ENCODE measurements around the gene ST6GAL2. TPM values are rescaled to one million over a fixed set of nuclear protein-coding genes. Genes with fewer than 3 reads are reported as not detected.

Gene ST6GAL2
- total and polyA plus RNA-seq, 4 donors: 1.0 to 3.6 (median 2.3) TPM

DNA sequence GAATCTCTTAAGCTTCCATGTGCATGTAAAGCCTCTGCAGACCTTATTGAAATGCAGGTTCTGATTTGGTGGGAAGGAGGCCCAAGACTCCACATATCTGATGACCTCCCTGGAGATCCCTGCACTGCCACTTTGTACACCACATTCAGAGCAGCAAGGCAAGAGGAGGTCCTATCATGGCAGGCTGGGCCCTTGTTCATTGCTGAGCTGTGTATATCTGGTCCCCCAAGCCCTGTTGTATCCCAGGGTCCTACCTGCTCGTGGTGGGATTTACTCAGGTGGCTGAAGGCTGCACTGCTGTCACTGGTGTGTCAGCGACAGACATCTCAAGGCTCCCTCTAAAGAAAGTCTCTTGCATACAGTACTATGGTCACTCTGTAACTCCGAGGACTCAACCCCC, 114.2 kb downstream of the ST6GAL2 start:
- WGBS: 63% methylated on average over 3 of the region's 3 CpGs
- Histone ChIP-seq H3K27ac (ENCODE audit: low read depth in 1 of 2, low read length in 2 of 2) (no peak overlapping the region), H3K36me3 (ENCODE audit: control insufficient read depth in 4 of 4, insufficient read depth in 3 of 4, low read depth in 1 of 4, low read length in 3 of 4) (no peaks in the 10 kb centered on the region), H3K9ac (ENCODE audit: low read depth in 1 of 2, low read length in 2 of 2) (no peak overlapping the region), H3K27me3 (ENCODE audit: control insufficient read depth in 4 of 4, insufficient read depth in 4 of 4, low read length in 3 of 4) (no peaks in the 10 kb centered on the region), H3K4me3 (ENCODE audit: low read depth in 1 of 3, low read length in 3 of 3) (no peak overlapping the region), H3K9me3 (ENCODE audit: control insufficient read depth in 4 of 4, low read length in 3 of 4) (no peaks in the 10 kb centered on the region), H3K4me1 (ENCODE audit: control insufficient read depth in 4 of 4, insufficient read depth in 4 of 4, low read length in 3 of 4) (no peaks in the 10 kb centered on the region)
- DNase-seq (ENCODE audit: low spot score): no peak
- no peak for TF ChIP-seq FOXA2 (IDR thresholded peaks at IDR 0.05)
- TF ChIP-seq YY1 (IDR thresholded peaks at IDR 0.05): no peak
- no peak for TF ChIP-seq GABPA (IDR thresholded peaks at IDR 0.05 in 1 of 2, conservative IDR thresholded peaks at IDR 0.05 in 1 of 2)
- no peak for TF ChIP-seq RXRA (IDR thresholded peaks at IDR 0.05)
- TF ChIP-seq SP1 (IDR thresholded peaks at IDR 0.05): no peak
- TF ChIP-seq JUND (IDR thresholded peaks at IDR 0.05): no peak
- TF ChIP-seq HNF4A (conservative IDR thresholded peaks at IDR 0.05): no peak
- no peak for TF ChIP-seq TAF1 (conservative IDR thresholded peaks at IDR 0.05)

DNA sequence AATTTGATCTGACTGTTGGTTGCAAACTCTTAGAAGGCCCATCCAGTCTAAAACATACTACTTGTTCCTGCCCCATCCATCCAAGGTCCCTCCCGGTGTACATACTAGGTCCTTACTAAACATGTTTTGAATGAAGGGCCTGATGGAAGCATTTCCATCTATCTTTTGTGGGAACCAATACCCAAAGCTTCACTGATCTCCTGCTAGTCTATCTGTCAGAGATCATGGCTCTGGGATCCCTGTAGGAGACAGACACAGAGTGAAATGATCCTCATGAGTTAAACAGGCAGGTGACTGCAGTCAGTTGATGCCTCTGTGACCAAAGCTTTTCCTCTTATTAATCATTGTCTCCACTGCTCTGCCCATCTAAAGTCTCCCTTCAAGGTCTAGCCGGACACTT, 115.0 kb downstream of the ST6GAL2 start:
- 78% methylated on average over 2 of the region's 2 CpGs for WGBS
- H3K4me3 ChIP-seq (ENCODE audit: low read depth in 1 of 3, low read length in 3 of 3): no peak overlapping the region
- no peak for TF ChIP-seq RXRA (IDR thresholded peaks at IDR 0.05)
- TF ChIP-seq FOXA1 (IDR thresholded peaks at IDR 0.05): no peak
- no peak for TF ChIP-seq RAD21 (IDR thresholded peaks at IDR 0.05)
- no peak for TF ChIP-seq FOXA2 (IDR thresholded peaks at IDR 0.05)
- no peak for TF ChIP-seq ATF3 (IDR thresholded peaks at IDR 0.05)
- no peak for TF ChIP-seq YY1 (IDR thresholded peaks at IDR 0.05)
- no peak for TF ChIP-seq EGR1 (IDR thresholded peaks at IDR 0.05; ENCODE audit: low read depth in 2 of 2)
- TF ChIP-seq SP1 (IDR thresholded peaks at IDR 0.05): no peak
- TF ChIP-seq, protein P1, sequence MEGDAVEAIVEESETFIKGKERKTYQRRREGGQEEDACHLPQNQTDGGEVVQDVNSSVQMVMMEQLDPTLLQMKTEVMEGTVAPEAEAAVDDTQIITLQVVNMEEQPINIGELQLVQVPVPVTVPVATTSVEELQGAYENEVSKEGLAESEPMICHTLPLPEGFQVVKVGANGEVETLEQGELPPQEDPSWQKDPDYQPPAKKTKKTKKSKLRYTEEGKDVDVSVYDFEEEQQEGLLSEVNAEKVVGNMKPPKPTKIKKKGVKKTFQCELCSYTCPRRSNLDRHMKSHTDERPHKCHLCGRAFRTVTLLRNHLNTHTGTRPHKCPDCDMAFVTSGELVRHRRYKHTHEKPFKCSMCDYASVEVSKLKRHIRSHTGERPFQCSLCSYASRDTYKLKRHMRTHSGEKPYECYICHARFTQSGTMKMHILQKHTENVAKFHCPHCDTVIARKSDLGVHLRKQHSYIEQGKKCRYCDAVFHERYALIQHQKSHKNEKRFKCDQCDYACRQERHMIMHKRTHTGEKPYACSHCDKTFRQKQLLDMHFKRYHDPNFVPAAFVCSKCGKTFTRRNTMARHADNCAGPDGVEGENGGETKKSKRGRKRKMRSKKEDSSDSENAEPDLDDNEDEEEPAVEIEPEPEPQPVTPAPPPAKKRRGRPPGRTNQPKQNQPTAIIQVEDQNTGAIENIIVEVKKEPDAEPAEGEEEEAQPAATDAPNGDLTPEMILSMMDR (IDR thresholded peaks at IDR 0.05; ENCODE audit: low read depth, low read length, missing input control): no peak
- no peak for TF ChIP-seq TAF1 (conservative IDR thresholded peaks at IDR 0.05)
- no peak for TF ChIP-seq HNF4A (conservative IDR thresholded peaks at IDR 0.05)
- TF ChIP-seq, protein P2, sequence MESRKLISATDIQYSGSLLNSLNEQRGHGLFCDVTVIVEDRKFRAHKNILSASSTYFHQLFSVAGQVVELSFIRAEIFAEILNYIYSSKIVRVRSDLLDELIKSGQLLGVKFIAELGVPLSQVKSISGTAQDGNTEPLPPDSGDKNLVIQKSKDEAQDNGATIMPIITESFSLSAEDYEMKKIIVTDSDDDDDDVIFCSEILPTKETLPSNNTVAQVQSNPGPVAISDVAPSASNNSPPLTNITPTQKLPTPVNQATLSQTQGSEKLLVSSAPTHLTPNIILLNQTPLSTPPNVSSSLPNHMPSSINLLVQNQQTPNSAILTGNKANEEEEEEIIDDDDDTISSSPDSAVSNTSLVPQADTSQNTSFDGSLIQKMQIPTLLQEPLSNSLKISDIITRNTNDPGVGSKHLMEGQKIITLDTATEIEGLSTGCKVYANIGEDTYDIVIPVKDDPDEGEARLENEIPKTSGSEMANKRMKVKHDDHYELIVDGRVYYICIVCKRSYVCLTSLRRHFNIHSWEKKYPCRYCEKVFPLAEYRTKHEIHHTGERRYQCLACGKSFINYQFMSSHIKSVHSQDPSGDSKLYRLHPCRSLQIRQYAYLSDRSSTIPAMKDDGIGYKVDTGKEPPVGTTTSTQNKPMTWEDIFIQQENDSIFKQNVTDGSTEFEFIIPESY (IDR thresholded peaks at IDR 0.05): no peak
- TF ChIP-seq HNF4G (IDR thresholded peaks at IDR 0.05): no peak
- no peak for TF ChIP-seq GABPA (IDR thresholded peaks at IDR 0.05 in 1 of 2, conservative IDR thresholded peaks at IDR 0.05 in 1 of 2)
- no peak for TF ChIP-seq NR2F2 (IDR thresholded peaks at IDR 0.05)
- TF ChIP-seq, protein P3, sequence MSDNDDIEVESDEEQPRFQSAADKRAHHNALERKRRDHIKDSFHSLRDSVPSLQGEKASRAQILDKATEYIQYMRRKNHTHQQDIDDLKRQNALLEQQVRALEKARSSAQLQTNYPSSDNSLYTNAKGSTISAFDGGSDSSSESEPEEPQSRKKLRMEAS (IDR thresholded peaks at IDR 0.05): no peak

More for the DNA sequence above, 115.0 kb downstream of the ST6GAL2 start:
- Histone ChIP-seq H3K27ac (ENCODE audit: low read depth in 1 of 2, low read length in 2 of 2) (no peak overlapping the region), H3K9ac (ENCODE audit: low read depth in 1 of 2, low read length in 2 of 2) (no peak overlapping the region), H3K4me1 (ENCODE audit: control insufficient read depth in 4 of 4, insufficient read depth in 4 of 4, low read length in 3 of 4) (no peaks in the 10 kb centered on the region), H3K9me3 (ENCODE audit: control insufficient read depth in 4 of 4, low read length in 3 of 4) (no peaks in the 10 kb centered on the region), H3K36me3 (ENCODE audit: control insufficient read depth in 4 of 4, insufficient read depth in 3 of 4, low read depth in 1 of 4, low read length in 3 of 4) (no peaks in the 10 kb centered on the region), H3K27me3 (ENCODE audit: control insufficient read depth in 4 of 4, insufficient read depth in 4 of 4, low read length in 3 of 4) (no peaks in the 10 kb centered on the region)
- DNase-seq (ENCODE audit: low spot score): no peak

Measured in liver (tissue), 9 donors.